Breast epithelium (tissue), 3 donors: ENCODE measurements around the gene GRIK3.
"Not testable (repeated sequence)": the region's sequence is repeated elsewhere in the genome, so short reads cannot be mapped to it uniquely, and the experiment has no call there.

Source experiments
- POLR2A ChIP-seq: fragments of 450-650 bp; IDR thresholded peaks from one replicate; pipeline ENCODE4 v1.6.1; 2016; ENCODE audit warnings: antibody characterized with exemption, mild to moderate bottlenecking, moderate library complexity
- POLR2AphosphoS5 ChIP-seq, 3 donors: sonication (generic); formaldehyde crosslinking; IDR thresholded peaks; one replicate each; pipeline ENCODE4 v1.6.1; 2017; ENCODE audit warnings: antibody characterized with exemption in 3 of 3
- TF ChIP-seq, protein P1 (sequence below), 3 donors: fragments of 450-650 bp; IDR thresholded peaks; one replicate each; pipeline ENCODE4 v1.5.1; 2016 to 2017; ENCODE audit warnings: antibody characterized with exemption in 3 of 3, mild to moderate bottlenecking in 3 of 3, moderate library complexity in 3 of 3

DNA sequence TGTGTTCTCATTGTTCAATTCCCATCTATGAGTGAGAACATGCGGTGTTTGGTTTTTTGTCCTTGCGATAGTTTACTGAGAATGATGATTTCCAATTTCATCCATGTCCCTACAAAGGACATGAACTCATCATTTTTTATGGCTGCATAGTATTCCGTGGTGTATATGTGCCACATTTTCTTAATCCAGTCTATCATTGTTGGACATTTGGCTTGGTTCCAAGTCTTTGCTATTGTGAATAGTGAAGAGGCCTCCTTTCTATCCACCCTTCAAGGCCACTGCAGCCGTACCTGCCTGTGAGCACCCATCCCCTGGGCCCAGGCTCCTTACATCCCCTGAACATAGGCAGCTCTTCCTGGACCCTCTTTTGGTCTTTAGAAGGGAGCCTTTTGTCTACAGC lies 266.9 kb downstream of the GRIK3 start:
- TF ChIP-seq, protein P1, sequence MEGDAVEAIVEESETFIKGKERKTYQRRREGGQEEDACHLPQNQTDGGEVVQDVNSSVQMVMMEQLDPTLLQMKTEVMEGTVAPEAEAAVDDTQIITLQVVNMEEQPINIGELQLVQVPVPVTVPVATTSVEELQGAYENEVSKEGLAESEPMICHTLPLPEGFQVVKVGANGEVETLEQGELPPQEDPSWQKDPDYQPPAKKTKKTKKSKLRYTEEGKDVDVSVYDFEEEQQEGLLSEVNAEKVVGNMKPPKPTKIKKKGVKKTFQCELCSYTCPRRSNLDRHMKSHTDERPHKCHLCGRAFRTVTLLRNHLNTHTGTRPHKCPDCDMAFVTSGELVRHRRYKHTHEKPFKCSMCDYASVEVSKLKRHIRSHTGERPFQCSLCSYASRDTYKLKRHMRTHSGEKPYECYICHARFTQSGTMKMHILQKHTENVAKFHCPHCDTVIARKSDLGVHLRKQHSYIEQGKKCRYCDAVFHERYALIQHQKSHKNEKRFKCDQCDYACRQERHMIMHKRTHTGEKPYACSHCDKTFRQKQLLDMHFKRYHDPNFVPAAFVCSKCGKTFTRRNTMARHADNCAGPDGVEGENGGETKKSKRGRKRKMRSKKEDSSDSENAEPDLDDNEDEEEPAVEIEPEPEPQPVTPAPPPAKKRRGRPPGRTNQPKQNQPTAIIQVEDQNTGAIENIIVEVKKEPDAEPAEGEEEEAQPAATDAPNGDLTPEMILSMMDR (IDR thresholded peaks at IDR 0.05), result not testable (repeated sequence)
- not testable (repeated sequence) for TF ChIP-seq POLR2A; POLR2AphosphoS5 (IDR thresholded peaks at IDR 0.05)
